Fibroblast of pulmonary artery (primary cell): Measurements from ENCODE around the gene C4orf50.

Experiments used
- DNase-seq: peaks from one replicate; pipeline ENCODE4 v3.0.0-alpha.2; 2010; ENCODE audit warnings: low read depth
- H3K4me3 ChIP-seq: replicated peaks from 2 replicates; pipeline ENCODE4 v1.5.1; 2011; ENCODE audit warnings: low read depth, mild to moderate bottlenecking, control low read depth, low read length, moderate library complexity
- TF ChIP-seq, protein P1 (sequence below): IDR thresholded peaks from 2 replicates; pipeline ENCODE4 v1.5.1; 2011; ENCODE audit warnings: mild to moderate bottlenecking, control low read depth, low read length, inconsistent platforms; ENCODE audit errors: missing control alignments

C4orf50 gene

DNA sequence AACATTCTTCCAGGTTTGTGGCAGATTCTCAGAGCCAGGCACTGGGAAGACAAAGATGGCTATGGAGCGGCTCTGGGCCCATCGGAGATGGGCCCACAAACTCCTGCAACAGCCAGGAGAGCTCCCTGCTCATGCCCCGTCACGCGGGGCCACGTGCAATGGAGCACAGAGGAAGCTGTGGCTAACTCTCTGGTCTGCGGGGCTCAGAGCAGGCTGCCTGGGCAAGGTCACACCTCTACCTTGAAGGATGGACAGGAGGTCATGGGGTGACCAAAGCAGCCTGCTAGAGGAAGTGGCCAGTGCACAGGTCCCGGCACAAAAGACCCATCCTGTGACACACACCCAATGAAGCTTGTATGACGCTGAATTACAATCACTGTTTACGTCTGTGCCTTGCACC lies 45.2 kb downstream of the C4orf50 start:
- TF ChIP-seq, protein P1, sequence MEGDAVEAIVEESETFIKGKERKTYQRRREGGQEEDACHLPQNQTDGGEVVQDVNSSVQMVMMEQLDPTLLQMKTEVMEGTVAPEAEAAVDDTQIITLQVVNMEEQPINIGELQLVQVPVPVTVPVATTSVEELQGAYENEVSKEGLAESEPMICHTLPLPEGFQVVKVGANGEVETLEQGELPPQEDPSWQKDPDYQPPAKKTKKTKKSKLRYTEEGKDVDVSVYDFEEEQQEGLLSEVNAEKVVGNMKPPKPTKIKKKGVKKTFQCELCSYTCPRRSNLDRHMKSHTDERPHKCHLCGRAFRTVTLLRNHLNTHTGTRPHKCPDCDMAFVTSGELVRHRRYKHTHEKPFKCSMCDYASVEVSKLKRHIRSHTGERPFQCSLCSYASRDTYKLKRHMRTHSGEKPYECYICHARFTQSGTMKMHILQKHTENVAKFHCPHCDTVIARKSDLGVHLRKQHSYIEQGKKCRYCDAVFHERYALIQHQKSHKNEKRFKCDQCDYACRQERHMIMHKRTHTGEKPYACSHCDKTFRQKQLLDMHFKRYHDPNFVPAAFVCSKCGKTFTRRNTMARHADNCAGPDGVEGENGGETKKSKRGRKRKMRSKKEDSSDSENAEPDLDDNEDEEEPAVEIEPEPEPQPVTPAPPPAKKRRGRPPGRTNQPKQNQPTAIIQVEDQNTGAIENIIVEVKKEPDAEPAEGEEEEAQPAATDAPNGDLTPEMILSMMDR, result no peak
- H3K4me3 ChIP-seq, result no peak overlapping the region
- no peak for DNase-seq

DNA sequence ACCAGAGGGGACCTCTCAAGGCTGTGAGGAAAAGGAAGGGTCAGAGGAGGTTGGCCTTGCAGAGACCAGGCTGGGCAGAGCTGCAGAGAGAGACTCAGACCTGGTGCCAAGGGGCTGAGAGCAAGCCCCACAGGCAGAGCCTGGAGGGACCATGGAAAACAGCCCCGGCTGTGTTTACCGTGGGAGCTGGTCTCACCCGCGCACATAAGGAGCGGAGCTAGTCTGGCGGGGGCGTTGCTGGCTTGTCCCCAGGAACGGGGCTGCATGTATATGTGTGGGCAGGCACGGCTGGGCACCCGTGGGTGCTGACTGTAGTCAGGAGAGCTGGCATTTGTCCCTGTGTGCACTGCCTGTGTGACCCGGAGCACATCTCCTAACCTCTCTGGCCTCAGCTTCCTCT lies 45.7 kb downstream of the C4orf50 start:
- no peak for DNase-seq
- no peak overlapping the region for H3K4me3 ChIP-seq
- TF ChIP-seq, protein P1, result no peak

DNA sequence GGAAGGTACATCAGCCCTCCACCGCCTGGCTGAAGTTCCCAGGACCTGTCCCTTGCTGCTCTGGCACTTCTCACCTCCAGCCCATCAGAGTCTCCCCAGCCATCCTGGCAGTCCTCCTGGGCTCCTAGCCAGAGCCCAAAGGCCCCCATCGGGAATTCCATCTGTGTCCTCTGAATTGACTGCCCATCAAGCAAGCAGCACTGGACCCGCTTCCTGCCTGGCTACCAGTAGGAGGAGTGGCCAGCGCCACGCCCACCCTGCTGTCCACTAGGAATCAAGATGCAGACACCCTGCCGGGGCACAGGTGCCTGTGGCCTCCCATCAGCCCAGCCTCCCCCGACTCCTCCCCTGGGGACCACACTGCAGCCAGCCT lies 47.2 kb downstream of the C4orf50 start:
- TF ChIP-seq, protein P1, result no peak
- H3K4me3 ChIP-seq, result no peak overlapping the region
- DNase-seq, result no peak

DNA sequence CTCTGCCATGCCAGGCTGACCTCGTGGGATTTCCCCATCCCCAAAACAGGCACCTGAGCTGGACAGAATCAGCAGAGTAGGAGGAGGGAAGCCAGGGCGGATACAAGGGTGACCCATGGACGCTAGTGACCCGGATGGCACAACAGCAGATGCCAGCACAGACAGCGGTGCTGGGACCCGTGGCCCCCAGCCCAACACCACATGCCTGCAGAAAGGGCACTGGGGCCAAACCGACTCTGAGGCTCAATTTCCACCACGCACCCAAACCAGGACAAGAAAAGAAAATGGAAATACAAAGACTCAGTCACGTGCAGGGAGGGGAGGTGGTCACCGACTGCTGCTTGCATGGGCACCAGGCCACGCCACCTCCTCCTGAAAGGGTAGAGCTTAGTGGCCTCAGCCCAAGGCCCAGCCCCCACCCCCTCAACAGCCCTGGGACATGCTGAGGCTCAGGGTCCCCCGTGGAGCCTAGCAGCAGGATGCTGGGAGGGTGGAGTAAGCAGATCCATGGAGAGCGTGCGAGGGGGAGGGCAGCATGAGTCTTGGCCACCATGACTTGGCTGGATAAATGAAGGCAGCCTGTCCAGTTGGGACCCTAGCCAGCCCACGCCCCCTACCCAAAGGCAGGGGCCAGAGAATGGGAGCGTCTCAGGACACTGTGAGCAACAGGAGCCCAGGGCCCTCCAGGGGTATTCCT lies 47.7 kb downstream of the C4orf50 start:
- no peak for DNase-seq
- TF ChIP-seq, protein P1, result no peak
- no peak overlapping the region for H3K4me3 ChIP-seq

DNA sequence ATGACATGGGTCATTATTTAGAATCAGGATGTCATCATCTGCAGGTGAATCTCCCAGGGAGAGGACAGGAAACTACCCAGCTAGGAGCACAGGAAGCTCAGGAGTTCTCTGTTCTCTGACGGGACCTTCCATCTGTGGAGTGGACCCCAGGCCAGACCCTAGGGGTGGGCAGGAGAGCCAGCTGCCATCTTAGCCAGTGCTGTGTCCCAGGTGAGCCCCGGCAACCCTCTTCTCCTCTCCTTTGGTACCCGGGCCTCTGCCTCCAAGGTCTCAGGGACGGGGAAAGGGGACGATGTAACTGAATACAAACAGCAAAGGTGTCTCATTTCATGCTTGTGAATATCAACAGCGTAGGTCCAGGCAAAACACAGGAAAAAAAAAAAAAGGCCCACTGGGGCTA lies 48.5 kb downstream of the C4orf50 start:
- no peak overlapping the region for H3K4me3 ChIP-seq
- TF ChIP-seq, protein P1, result no peak
- DNase-seq, result no peak

DNA sequence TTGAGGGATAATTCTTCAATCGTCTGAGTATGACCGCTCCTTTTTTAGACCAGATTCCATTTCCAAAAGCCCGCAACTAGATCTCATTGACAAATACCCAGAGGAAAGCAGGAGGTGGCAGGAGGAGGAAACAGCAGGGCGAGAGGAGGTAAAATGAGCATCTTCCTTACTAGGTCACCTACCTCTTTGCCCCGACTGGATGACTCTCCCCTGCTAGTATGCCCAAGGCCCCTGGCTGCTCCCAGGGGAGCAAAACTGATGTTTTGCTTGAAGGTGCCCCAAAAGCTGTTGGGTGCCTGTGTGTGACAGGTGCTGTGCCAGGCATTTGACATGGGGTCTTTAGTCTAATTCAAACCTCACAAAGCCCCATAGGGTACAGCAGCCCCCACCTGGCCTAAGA lies 48.9 kb downstream of the C4orf50 start:
- DNase-seq, result no peak
- TF ChIP-seq, protein P1, result no peak
- no peak overlapping the region for H3K4me3 ChIP-seq

DNA sequence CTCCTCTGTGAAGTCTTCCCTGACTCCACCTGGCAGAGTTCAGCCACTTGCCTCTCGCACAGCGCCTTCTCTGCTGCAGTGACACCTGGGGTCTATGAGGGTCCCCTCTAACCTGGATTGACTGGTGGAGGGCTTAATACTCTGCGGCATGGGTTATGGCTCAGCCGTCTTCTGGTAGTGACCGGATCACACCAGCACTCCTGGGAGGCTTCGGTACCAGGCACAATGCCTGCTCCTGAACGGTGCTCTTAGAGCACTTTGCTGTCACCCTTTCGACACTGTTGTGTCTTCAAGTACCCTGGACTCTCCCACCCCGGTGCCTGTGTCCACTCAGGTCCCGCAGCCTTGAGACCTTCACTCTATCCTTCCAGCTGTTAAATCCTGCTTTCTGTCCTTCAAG lies 50.0 kb downstream of the C4orf50 start:
- H3K4me3 ChIP-seq, result no peak overlapping the region
- TF ChIP-seq, protein P1, result no peak

More for the DNA sequence above, 50.0 kb downstream of the C4orf50 start:
- no peak for DNase-seq
